Measurements from ENCODE around the gene FAAP20. TPM values are rescaled to one million over a fixed set of nuclear protein-coding genes. Genes with fewer than 3 reads are reported as not detected.

The FAAP20 gene
- total RNA-seq, 2 donors from 2014 or later = 43.4 to 61.8 TPM

- peak overlapping the region; percentile 66 for H3K4me3 Mint-ChIP-seq
- no peaks in the 10 kb centered on the region for H3K36me3 Mint-ChIP-seq
- no peaks in the 10 kb centered on the region for H3K9me3 Mint-ChIP-seq
- H3K4me1 Mint-ChIP-seq (ENCODE audit: low read depth in 2 of 2) = peaks cover 46 to 55% of the 10 kb centered on the region in 2 donors
- ATAC-seq (peak; percentile 97 to 99), DNase-seq (ENCODE audit: low spot score) (peak; percentile 95)
- H3K27me3 Mint-ChIP-seq = no peaks in the 10 kb centered on the region
- H3K27ac Mint-ChIP-seq = peak overlapping the region; percentile 75 to 86
These were observed 39.6 kb upstream of the FAAP20 start for GRCh38 chr1:2233997-2234761.

- ATAC-seq (no peak), DNase-seq (ENCODE audit: low spot score) (no peak)
- no peaks in the 10 kb centered on the region for H3K36me3 Mint-ChIP-seq
- H3K27ac Mint-ChIP-seq = no peak overlapping the region
- peaks cover 50 to 58% of the 10 kb centered on the region in 2 donors for H3K4me1 Mint-ChIP-seq (ENCODE audit: low read depth in 2 of 2)
- H3K9me3 Mint-ChIP-seq = no peaks in the 10 kb centered on the region
- no peaks in the 10 kb centered on the region for H3K27me3 Mint-ChIP-seq
- peak overlapping the region; percentile 27 for H3K4me3 Mint-ChIP-seq
These were observed 38.9 kb upstream of the FAAP20 start for GRCh38 chr1:2233468-2233867.

DNA sequence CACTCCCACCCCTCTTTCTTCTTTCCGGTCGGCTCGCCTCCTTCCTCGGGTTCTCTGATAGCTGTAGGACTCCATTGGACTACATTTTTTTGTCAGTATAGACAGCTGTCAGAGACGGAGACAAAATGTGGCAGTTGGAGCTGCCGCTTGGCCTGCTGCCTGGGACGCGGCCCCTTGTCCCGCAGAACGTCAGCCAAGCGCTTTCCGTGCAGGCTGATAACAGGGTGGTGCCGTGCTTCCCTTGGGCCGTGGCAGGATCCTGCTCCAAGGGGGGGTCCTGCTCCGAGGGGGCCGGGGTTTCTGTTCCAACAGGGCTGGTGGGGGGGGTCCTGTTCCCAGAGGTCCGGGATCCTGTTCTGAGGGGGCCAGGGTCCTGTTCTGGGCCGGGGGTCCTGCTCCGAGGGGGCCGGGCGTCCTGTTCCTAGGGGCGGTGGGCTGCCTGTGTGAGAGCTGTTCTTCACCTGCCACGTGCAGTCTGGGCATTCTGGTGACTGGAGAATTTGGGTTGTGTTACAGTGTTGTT lies 38.4 kb upstream of the FAAP20 start:
- Mint-ChIP-seq H3K27me3 (no peaks in the 10 kb centered on the region), H3K36me3 (no peaks in the 10 kb centered on the region), H3K4me3 (peak overlapping the region; percentile 88), H3K9me3 (no peaks in the 10 kb centered on the region), H3K27ac (no peak overlapping the region), H3K4me1 (ENCODE audit: low read depth in 2 of 2) (peaks cover 50 to 58% of the 10 kb centered on the region in 2 donors)
- DNase-seq (ENCODE audit: low spot score) = no peak
- no peak for ATAC-seq

- H3K36me3 Mint-ChIP-seq = no peaks in the 10 kb centered on the region
- H3K4me1 Mint-ChIP-seq (ENCODE audit: low read depth in 2 of 2) = peaks cover 50 to 58% of the 10 kb centered on the region in 2 donors
- H3K4me3 Mint-ChIP-seq = peak overlapping the region; percentile 88
- DNase-seq (ENCODE audit: low spot score) (no peak), ATAC-seq (no peak)
- no peaks in the 10 kb centered on the region for H3K27me3 Mint-ChIP-seq
- H3K27ac Mint-ChIP-seq = peak overlapping the region; percentile 32 to 43
- no peaks in the 10 kb centered on the region for H3K9me3 Mint-ChIP-seq
These were observed 37.8 kb upstream of the FAAP20 start for GRCh38 chr1:2232255-2232915.

DNA sequence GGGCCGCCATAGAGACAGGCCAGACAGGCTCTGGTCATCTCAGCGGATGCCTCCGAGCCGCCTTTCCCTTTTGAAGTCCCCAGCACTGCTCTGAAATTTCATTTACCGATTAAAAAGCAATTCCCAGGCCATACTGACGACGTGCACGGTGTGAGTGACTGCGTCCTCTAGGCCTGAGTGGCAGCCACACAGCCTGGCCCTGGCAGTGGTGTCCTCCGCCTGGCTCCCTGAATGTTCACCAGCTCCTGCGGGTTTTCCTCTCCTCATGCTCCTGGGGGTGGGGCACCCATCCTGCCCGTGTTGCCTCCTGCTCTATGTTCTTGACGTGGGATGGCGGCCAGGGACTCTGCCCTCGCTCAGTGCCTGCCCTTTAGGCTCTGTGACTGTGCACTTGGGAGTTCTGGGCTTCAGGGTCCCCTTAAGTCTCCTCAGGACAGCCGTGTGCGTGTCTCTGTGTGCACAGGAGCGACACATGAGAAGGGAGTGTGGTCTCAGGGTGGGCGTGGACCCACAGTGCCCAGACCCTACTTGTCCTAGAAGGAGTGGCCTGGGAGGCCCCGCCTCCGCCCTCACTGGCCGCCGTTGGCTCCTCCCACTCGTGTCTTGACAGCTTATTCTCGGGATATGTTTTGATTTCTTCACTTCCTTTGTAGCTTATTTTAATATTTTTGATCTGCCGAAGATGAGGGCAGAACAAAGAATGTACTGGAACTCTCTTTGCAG lies 37.1 kb upstream of the FAAP20 start:
- H3K27ac Mint-ChIP-seq = peak overlapping the region; percentile 32 to 43
- H3K27me3 Mint-ChIP-seq = no peaks in the 10 kb centered on the region
- no peaks in the 10 kb centered on the region for H3K9me3 Mint-ChIP-seq
- no peaks in the 10 kb centered on the region for H3K36me3 Mint-ChIP-seq
- H3K4me3 Mint-ChIP-seq = peak overlapping the region; percentile 88
- peaks cover 50 to 58% of the 10 kb centered on the region in 2 donors for H3K4me1 Mint-ChIP-seq (ENCODE audit: low read depth in 2 of 2)
- DNase-seq (ENCODE audit: low spot score) = no peak
- ATAC-seq = no peak

GRCh38 chr1:2230781-2231531 lies 36.4 kb upstream of the FAAP20 start:
- peak overlapping the region; percentile 88 for H3K4me3 Mint-ChIP-seq
- no peaks in the 10 kb centered on the region for H3K9me3 Mint-ChIP-seq
- no peaks in the 10 kb centered on the region for H3K36me3 Mint-ChIP-seq
- DNase-seq (ENCODE audit: low spot score) = no peak
- ATAC-seq = no peak
- H3K4me1 Mint-ChIP-seq (ENCODE audit: low read depth in 2 of 2) = peaks cover 49 to 55% of the 10 kb centered on the region in 2 donors
- H3K27me3 Mint-ChIP-seq = peaks cover 0 to 2% of the 10 kb centered on the region in 2 donors
- H3K27ac Mint-ChIP-seq = peak overlapping the region; percentile 43 to 53

DNA sequence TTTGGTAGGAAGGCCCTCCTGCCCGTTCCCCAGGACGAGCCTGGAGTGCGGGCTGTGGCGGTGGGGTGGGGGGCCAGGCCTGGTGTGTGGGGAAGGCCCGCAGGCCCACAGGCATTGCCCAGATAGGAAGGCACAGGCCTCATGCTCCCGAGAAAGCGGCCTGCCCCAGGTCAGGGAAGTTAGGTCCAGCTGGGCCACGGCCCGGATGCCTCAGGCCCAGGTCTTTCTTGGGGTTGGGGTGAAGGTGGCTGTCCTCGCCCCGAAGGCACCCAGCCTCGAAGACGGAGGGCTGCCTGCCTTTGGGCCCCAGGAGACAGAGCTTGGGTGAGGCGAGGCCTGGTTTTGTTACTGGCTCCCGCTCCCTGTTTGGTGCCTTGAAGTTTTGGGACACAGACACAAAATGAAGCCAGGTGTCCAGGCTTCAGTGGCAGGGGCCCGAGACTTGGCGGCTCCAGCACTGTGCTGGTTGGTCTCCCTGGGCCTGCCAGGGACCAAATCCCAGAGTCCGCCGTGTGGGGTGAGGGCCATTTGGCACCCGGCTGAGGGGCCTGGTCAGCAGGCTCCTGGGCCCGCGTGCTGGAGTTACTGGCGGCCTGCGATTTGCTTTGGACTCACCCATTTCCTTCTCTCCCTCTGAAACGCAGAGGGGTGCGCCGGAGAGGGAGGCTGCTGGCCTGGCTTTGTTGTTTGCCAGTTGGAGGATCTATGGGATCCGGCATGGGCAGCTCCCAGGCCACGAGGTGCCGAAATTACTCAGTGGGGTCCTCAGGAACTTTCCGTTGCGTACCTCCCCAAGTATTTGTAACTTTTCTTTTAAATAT lies 35.5 kb upstream of the FAAP20 start:
- peaks cover 42 to 47% of the 10 kb centered on the region in 2 donors for H3K4me1 Mint-ChIP-seq (ENCODE audit: low read depth in 2 of 2)
- no peaks in the 10 kb centered on the region for H3K36me3 Mint-ChIP-seq
- H3K9me3 Mint-ChIP-seq = no peaks in the 10 kb centered on the region

GRCh38 chr1:2229037-2229864 lies 34.7 kb upstream of the FAAP20 start:
- Mint-ChIP-seq H3K36me3 (no peaks in the 10 kb centered on the region), H3K9me3 (no peaks in the 10 kb centered on the region), H3K27me3 (peaks cover 0 to 2% of the 10 kb centered on the region in 2 donors), H3K4me1 (ENCODE audit: low read depth in 2 of 2) (peaks cover 37 to 42% of the 10 kb centered on the region in 2 donors), H3K4me3 (peak overlapping the region; percentile 91), H3K27ac (peak overlapping the region in 1 of 2 donors; percentile 65)
- DNase-seq (ENCODE audit: low spot score) = no peak
- peak in 1 of 2 donors; percentile 7 for ATAC-seq

More for the DNA sequence above, 35.5 kb upstream of the FAAP20 start:
- DNase-seq (ENCODE audit: low spot score) (no peak), ATAC-seq (no peak)
- Mint-ChIP-seq H3K4me3 (peak overlapping the region; percentile 91), H3K27ac (peak overlapping the region; percentile 53 to 65), H3K27me3 (peaks cover 0 to 2% of the 10 kb centered on the region in 2 donors)

- ATAC-seq (no peak), DNase-seq (ENCODE audit: low spot score) (no peak)
- Mint-ChIP-seq H3K27me3 (peaks cover 0 to 2% of the 10 kb centered on the region in 2 donors), H3K27ac (peak overlapping the region in 1 of 2 donors; percentile 65), H3K36me3 (no peaks in the 10 kb centered on the region), H3K4me3 (peak overlapping the region; percentile 91), H3K4me1 (ENCODE audit: low read depth in 2 of 2) (peaks cover 36 to 37% of the 10 kb centered on the region in 2 donors), H3K9me3 (no peaks in the 10 kb centered on the region)
These were observed 34.1 kb upstream of the FAAP20 start for GRCh38 chr1:2228694-2229036.

GRCh38 chr1:2228157-2228594 lies 33.6 kb upstream of the FAAP20 start, which contains the start of gene SKI:
SKI (plus strand) TSS chr1:2228319; CDS start chr1:2228767, 448 bp downstream.
- Mint-ChIP-seq H3K27me3 (peaks cover 0 to 2% of the 10 kb centered on the region in 2 donors), H3K36me3 (no peaks in the 10 kb centered on the region), H3K27ac (peak within 1 kb of the TSS in 1 of 2 donors; percentile 65), H3K9me3 (no peaks in the 10 kb centered on the region), H3K4me3 (peak within 1 kb of the TSS; percentile 91), H3K4me1 (ENCODE audit: low read depth in 2 of 2) (peaks cover 32 to 33% of the 10 kb centered on the region in 2 donors)
- ATAC-seq = no peak
- no peak for DNase-seq (ENCODE audit: low spot score)

GRCh38 chr1:2227346-2228156 lies 33.0 kb upstream of the FAAP20 start:
- Mint-ChIP-seq H3K4me1 (ENCODE audit: low read depth in 2 of 2) (peaks cover 28 to 29% of the 10 kb centered on the region in 2 donors), H3K4me3 (peak overlapping the region; percentile 65), H3K9me3 (no peaks in the 10 kb centered on the region), H3K36me3 (no peaks in the 10 kb centered on the region), H3K27me3 (peaks cover 0 to 2% of the 10 kb centered on the region in 2 donors), H3K27ac (no peak overlapping the region)
- DNase-seq (ENCODE audit: low spot score) (peak; percentile 98), ATAC-seq (peak; percentile 95 to 97)

All from natural killer cell treated with Interleukin-12 subunit alpha and Interleukin-12 subunit beta and Interleukin-15 and Interleukin-18, amount 100 ng/mL, for 72 hours (primary cell).